ENCODE measurements around the gene BTF3. TPM values are rescaled to one million over a fixed set of nuclear protein-coding genes. Genes with fewer than 3 reads are reported as not detected.

The BTF3 gene
- total and polyA plus RNA-seq, 10 donors, result 368 to 914 (median 511) TPM

DNA sequence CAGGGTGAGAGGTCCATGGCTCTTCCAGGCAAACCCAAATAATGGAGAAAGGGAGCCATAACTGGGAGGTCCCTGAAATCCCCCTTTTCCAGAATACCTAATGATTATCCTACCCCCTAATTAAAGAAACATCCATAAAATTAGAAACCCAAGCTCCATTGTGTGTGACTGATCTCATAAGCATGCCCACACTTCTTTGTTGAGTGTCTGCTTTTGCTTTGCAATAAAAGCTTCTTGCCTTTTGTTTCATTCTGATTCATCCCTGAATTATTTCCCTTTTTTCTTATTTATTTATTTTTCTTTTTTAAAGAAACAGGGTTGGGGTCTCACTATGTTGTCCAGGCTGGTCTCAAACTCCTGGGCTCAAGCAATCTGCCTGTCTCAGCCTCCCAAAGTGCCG is 33.1 kb downstream of the BTF3 start:
- intact Hi-C loops (cut with DNase I; ENCODE audit: low total_unique reads), result no loop called here
- Histone ChIP-seq H3K4me1 (no peaks in the 10 kb centered on the region), H3K4me3 (no peak overlapping the region), H3K27me3 (replicated peaks in 1 of 7) (peaks cover 0 to 19% (median 0%) of the 10 kb centered on the region in 7 donors), H3K36me3 (no peaks in the 10 kb centered on the region), H3K9me3 (no peaks in the 10 kb centered on the region), H3K27ac (no peak overlapping the region)
- DNase-seq, result no peak
- TF ChIP-seq, protein P1, sequence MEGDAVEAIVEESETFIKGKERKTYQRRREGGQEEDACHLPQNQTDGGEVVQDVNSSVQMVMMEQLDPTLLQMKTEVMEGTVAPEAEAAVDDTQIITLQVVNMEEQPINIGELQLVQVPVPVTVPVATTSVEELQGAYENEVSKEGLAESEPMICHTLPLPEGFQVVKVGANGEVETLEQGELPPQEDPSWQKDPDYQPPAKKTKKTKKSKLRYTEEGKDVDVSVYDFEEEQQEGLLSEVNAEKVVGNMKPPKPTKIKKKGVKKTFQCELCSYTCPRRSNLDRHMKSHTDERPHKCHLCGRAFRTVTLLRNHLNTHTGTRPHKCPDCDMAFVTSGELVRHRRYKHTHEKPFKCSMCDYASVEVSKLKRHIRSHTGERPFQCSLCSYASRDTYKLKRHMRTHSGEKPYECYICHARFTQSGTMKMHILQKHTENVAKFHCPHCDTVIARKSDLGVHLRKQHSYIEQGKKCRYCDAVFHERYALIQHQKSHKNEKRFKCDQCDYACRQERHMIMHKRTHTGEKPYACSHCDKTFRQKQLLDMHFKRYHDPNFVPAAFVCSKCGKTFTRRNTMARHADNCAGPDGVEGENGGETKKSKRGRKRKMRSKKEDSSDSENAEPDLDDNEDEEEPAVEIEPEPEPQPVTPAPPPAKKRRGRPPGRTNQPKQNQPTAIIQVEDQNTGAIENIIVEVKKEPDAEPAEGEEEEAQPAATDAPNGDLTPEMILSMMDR (IDR thresholded peaks at IDR 0.05 in 8 of 11, conservative IDR thresholded peaks at IDR 0.05 in 3 of 11), result no peak
- TF ChIP-seq POLR2AphosphoS5 (IDR thresholded peaks at IDR 0.05), result no peak
- TF ChIP-seq POLR2A (IDR thresholded peaks at IDR 0.05), result no peak
- 83 to 93% (median 87%) methylated on average over 1 of the region's 1 CpG for WGBS, 5 donors

DNA sequence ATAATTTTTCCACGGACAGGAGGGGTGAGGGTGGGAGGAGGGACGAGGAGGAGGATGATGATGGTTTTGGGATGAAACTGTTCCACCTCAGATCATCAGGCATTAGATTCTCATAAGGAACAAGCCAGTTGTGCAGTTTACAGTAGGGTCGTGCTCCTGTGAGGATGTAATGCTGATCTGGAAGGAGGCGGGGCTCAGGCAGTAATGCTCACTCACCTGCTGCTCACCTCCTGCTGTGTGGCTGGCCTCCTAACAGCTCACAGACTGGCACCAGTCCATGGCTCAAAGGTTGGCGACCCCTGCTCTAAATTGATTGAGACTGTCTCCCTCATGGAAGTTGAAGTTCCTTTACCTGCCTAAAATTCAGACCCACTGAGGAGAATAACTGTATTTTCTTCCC is 34.0 kb downstream of the BTF3 start:
- WGBS, 5 donors, result 77 to 82% (median 77%) methylated on average over 5 of the region's 5 CpGs
- Histone ChIP-seq H3K36me3 (no peaks in the 10 kb centered on the region), H3K4me1 (peaks cover 0 to 5% (median 0%) of the 10 kb centered on the region in 6 donors), H3K27ac (no peak overlapping the region), H3K4me3 (no peak overlapping the region), H3K27me3 (replicated peaks in 1 of 7) (peaks cover 0 to 18% (median 0%) of the 10 kb centered on the region in 7 donors), H3K9me3 (no peaks in the 10 kb centered on the region)
- intact Hi-C loops (cut with DNase I; ENCODE audit: low total_unique reads), result no loop called here
- DNase-seq, result no peak
- TF ChIP-seq POLR2AphosphoS5 (IDR thresholded peaks at IDR 0.05) (no peak), POLR2A (IDR thresholded peaks at IDR 0.05) (no peak)
- TF ChIP-seq, protein P1 (IDR thresholded peaks at IDR 0.05 in 8 of 11, conservative IDR thresholded peaks at IDR 0.05 in 3 of 11), result no peak

DNA sequence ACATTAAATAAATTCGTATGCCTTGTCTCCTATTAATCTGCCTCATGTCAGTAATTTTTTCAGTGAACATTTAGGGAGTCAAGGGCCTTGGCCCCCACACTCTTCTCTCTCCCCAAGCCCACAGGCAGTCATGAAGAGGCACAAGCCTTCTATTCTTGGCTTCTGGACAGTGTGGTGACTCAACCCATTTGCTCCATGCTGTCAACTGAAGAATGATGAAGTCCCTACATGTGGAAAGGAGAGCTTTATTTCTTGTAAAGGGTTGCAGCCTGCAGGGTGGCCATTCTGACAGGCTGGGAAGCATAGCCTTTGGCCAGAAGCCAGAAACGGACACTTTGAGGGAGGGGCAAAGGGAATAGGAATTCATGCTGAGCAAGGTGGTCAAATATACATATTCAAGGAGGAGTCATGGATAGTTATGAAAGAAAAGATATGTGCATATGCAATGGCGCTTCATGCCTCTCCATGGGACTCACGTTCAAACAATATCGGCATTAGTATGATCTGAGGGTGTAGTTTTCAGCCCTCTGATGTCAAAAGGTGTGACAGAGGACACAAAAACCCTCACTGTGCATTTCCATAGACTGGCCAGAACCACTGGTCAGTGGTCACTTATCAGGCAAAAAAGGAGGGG is 35.9 kb downstream of the BTF3 start:
- intact Hi-C loops (cut with DNase I; ENCODE audit: low total_unique reads), result no loop called here
- Histone ChIP-seq H3K9me3 (no peaks in the 10 kb centered on the region), H3K4me3 (no peak overlapping the region), H3K27ac (no peak overlapping the region), H3K27me3 (replicated peaks in 1 of 7) (peaks cover 0 to 15% (median 0%) of the 10 kb centered on the region in 7 donors), H3K36me3 (no peaks in the 10 kb centered on the region), H3K4me1 (peaks cover 0 to 5% (median 0%) of the 10 kb centered on the region in 6 donors)
- TF ChIP-seq POLR2AphosphoS5 (IDR thresholded peaks at IDR 0.05), result no peak
- TF ChIP-seq, protein P1 (IDR thresholded peaks at IDR 0.05 in 8 of 11, conservative IDR thresholded peaks at IDR 0.05 in 3 of 11), result no peak
- no peak for TF ChIP-seq POLR2A (IDR thresholded peaks at IDR 0.05)
- WGBS, 5 donors, result 75 to 90% (median 82%) methylated on average over 5 of the region's 5 CpGs
- no peak for DNase-seq

DNA sequence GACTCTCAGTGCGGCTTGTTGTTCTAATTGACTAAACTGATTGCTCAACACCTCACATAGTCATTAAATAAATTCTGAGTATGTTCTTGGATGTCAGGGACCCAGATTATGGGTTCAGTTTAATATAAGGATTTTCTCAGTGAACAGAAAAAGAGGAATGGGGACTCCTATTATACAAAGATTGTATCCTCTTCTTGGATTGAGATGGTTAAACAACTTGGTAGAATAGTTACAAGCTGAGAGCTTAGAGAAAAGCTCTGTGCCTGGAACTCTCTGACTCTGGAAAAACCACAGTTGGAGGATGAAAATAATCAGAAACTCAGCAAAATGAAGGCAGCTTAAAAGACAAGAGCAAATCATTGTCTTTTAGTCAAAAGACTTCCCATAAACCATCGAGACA is 36.7 kb downstream of the BTF3 start:
- H3K9me3 ChIP-seq, result no peaks in the 10 kb centered on the region
- TF ChIP-seq POLR2A (IDR thresholded peaks at IDR 0.05) (no peak), POLR2AphosphoS5 (IDR thresholded peaks at IDR 0.05) (no peak)
- TF ChIP-seq, protein P1 (IDR thresholded peaks at IDR 0.05 in 8 of 11, conservative IDR thresholded peaks at IDR 0.05 in 3 of 11), result no peak
- DNase-seq, result no peak
- no peak overlapping the region for H3K4me3 ChIP-seq
- H3K27ac ChIP-seq, result no peak overlapping the region
- peaks cover 0 to 12% (median 0%) of the 10 kb centered on the region in 7 donors for H3K27me3 ChIP-seq (replicated peaks in 1 of 7)
- H3K4me1 ChIP-seq, result peaks cover 0 to 5% (median 0%) of the 10 kb centered on the region in 6 donors
- intact Hi-C loops (cut with DNase I; ENCODE audit: low total_unique reads), result no loop called here
- WGBS, 5 donors, result 80 to 92% (median 88%) methylated on average over 2 of the region's 2 CpGs
- no peaks in the 10 kb centered on the region for H3K36me3 ChIP-seq

Measured in spleen (tissue), 11 donors.